IMR-90 (cell line): Measurements from ENCODE around the gene ITIH4.

Experiments
- BHLHE40 ChIP-seq: fragments of 150-350 bp; IDR thresholded peaks from 2 replicates; pipeline ENCODE4 v1.6.1; 2016; ENCODE audit warnings: mild to moderate bottlenecking, low read depth, low read length
- CEBPB ChIP-seq: IDR thresholded peaks from 2 replicates; pipeline ENCODE4 v1.6.1; 2012; ENCODE audit warnings: low read depth, low read length, improper control_type of control experiment
- CHD1 ChIP-seq: IDR thresholded peaks from 2 replicates; pipeline ENCODE4 v1.6.1; 2012; ENCODE audit warnings: low read depth, low read length, improper control_type of control experiment
- CTCF ChIP-seq: conservative IDR thresholded peaks from 2 replicates; pipeline ENCODE4 v1.5.1; 2012; ENCODE audit warnings: mild to moderate bottlenecking, low read depth, low read length, improper control_type of control experiment
- ELK1 ChIP-seq: fragments of 150-350 bp; IDR thresholded peaks from 2 replicates; pipeline ENCODE4 v1.6.1; 2016; ENCODE audit warnings: low read depth, mild to moderate bottlenecking, low read length, moderate library complexity, borderline replicate concordance
- FOS ChIP-seq: fragments of 150-350 bp; IDR thresholded peaks from 2 replicates; pipeline ENCODE4 v1.6.1; 2016; ENCODE audit warnings: low read depth, low read length
- MAFK ChIP-seq: IDR thresholded peaks from 2 replicates; pipeline ENCODE4 v1.6.1; 2012; ENCODE audit warnings: low read depth, low read length, improper control_type of control experiment
- MXI1 ChIP-seq: IDR thresholded peaks from 2 replicates; pipeline ENCODE4 v1.6.1; 2012; ENCODE audit warnings: low read depth, mild to moderate bottlenecking, low read length, moderate library complexity, borderline replicate concordance
- POLR2A ChIP-seq: IDR thresholded peaks from 2 replicates; pipeline ENCODE4 v1.6.1; 2012; ENCODE audit warnings: mild to moderate bottlenecking, low read depth, low read length
- RAD21 ChIP-seq: IDR thresholded peaks from 2 replicates; pipeline ENCODE4 v1.6.1; 2012; ENCODE audit warnings: low read length, improper control_type of control experiment
- RCOR1 ChIP-seq: IDR thresholded peaks from 2 replicates; pipeline ENCODE4 v1.6.1; 2012; ENCODE audit warnings: mild to moderate bottlenecking, low read length, improper control_type of control experiment; ENCODE audit not compliant: insufficient replicate concordance
- SMC3 ChIP-seq: fragments of 150-350 bp; IDR thresholded peaks from 2 replicates; pipeline ENCODE4 v1.6.1; 2016; ENCODE audit warnings: low read depth, mild to moderate bottlenecking, antibody characterized with exemption, low read length, moderate library complexity
- USF2 ChIP-seq: fragments of 150-350 bp; IDR thresholded peaks from 2 replicates; pipeline ENCODE4 v1.6.1; 2017; ENCODE audit warnings: mild to moderate bottlenecking, antibody characterized with exemption, low read length, low read depth

GRCh38 chr3:52833202-52833601, 2.7 kb upstream of the ITIH4 start:
- TF ChIP-seq CTCF (no peak), POLR2A (no peak), USF2 (no peak), RAD21 (no peak), ELK1 (no peak), SMC3 (no peak), CHD1 (no peak), CEBPB (no peak), MXI1 (no peak), BHLHE40 (no peak), MAFK (no peak), FOS (no peak), RCOR1 (no peak)
